ENCODE data around the gene TAF10. TPM values are rescaled to one million over a fixed set of nuclear protein-coding genes. Genes with fewer than 3 reads are reported as not detected.

Gene TAF10
- total RNA-seq, 4 donors from 2014 or later = 38.2 to 55.6 (median 40.3) TPM

GRCh38 chr11:6584528-6584927 lies 27.5 kb downstream of the TAF10 start:
- TF ChIP-seq CTCF (IDR thresholded peaks at IDR 0.05; ENCODE audit: low read depth) = no peak

GRCh38 chr11:6583584-6583983 lies 28.4 kb downstream of the TAF10 start:
- TF ChIP-seq CTCF (IDR thresholded peaks at IDR 0.05; ENCODE audit: low read depth) = no peak

- TF ChIP-seq CTCF (IDR thresholded peaks at IDR 0.05; ENCODE audit: low read depth) = no peak
Measured at GRCh38 chr11:6579681-6580080, 32.3 kb downstream of the TAF10 start.

- no peak for TF ChIP-seq CTCF (IDR thresholded peaks at IDR 0.05; ENCODE audit: low read depth)
Measured at GRCh38 chr11:6578134-6578533, 33.9 kb downstream of the TAF10 start.

- no peak for TF ChIP-seq CTCF (IDR thresholded peaks at IDR 0.05; ENCODE audit: low read depth)
Measured at GRCh38 chr11:6576471-6577373, 35.3 kb downstream of the TAF10 start.

- no peak for TF ChIP-seq CTCF (IDR thresholded peaks at IDR 0.05; ENCODE audit: low read depth)
Measured at GRCh38 chr11:6574816-6575715, 37.0 kb downstream of the TAF10 start.

- TF ChIP-seq CTCF (IDR thresholded peaks at IDR 0.05; ENCODE audit: low read depth) = no peak
Measured at GRCh38 chr11:6572215-6572614, 39.8 kb downstream of the TAF10 start.

Measured in subcutaneous adipose tissue (tissue), 4 donors.